HG03025 (cell line): ENCODE results near the gene STXBP6.

Experiments
- ATAC-seq: cut with Tn5 transposase; IDR thresholded peaks from one replicate; pipeline ENCODE4 v1.9.1; 2021; ENCODE audit warnings: mild to moderate bottlenecking, moderate library complexity; ENCODE audit not compliant: unreplicated experiment, low FRiP score

STXBP6 gene

GRCh38 chr14:24924544-24924943 lies 125.4 kb downstream of the STXBP6 start:
- ATAC-seq = no peak

- no peak for ATAC-seq
These were observed 128.0 kb downstream of the STXBP6 start for GRCh38 chr14:24921903-24922302.

GRCh38 chr14:24920265-24921075 lies 129.5 kb downstream of the STXBP6 start:
- ATAC-seq = no peak

GRCh38 chr14:24918822-24919221 lies 131.1 kb downstream of the STXBP6 start:
- no peak for ATAC-seq

GRCh38 chr14:24915958-24916595 lies 133.9 kb downstream of the STXBP6 start:
- no peak for ATAC-seq

GRCh38 chr14:24915403-24915921 lies 134.5 kb downstream of the STXBP6 start:
- ATAC-seq = no peak

- ATAC-seq = no peak
These were observed 136.2 kb downstream of the STXBP6 start for GRCh38 chr14:24913746-24914145.

- no peak for ATAC-seq
These were observed 136.9 kb downstream of the STXBP6 start for GRCh38 chr14:24913021-24913420.

- no peak for ATAC-seq
These were observed 138.4 kb downstream of the STXBP6 start for GRCh38 chr14:24911324-24912109.

GRCh38 chr14:24910408-24910986 lies 139.4 kb downstream of the STXBP6 start:
- no peak for ATAC-seq

- ATAC-seq = no peak
These were observed 140.2 kb downstream of the STXBP6 start for GRCh38 chr14:24909523-24910302.

GRCh38 chr14:24908592-24909236 lies 141.2 kb downstream of the STXBP6 start:
- ATAC-seq = no peak

GRCh38 chr14:24904533-24904932 lies 145.4 kb downstream of the STXBP6 start:
- ATAC-seq = no peak

GRCh38 chr14:24903337-24903736 lies 146.6 kb downstream of the STXBP6 start:
- ATAC-seq = no peak

GRCh38 chr14:24900269-24901100 lies 149.5 kb downstream of the STXBP6 start:
- no peak for ATAC-seq

GRCh38 chr14:24897793-24898192 lies 152.2 kb downstream of the STXBP6 start:
- no peak for ATAC-seq

GRCh38 chr14:24895622-24896021 lies 154.3 kb downstream of the STXBP6 start:
- ATAC-seq = no peak

- no peak for ATAC-seq
These were observed 154.7 kb downstream of the STXBP6 start for GRCh38 chr14:24895243-24895583.
